Mammary epithelial cell (primary cell): ENCODE data around the gene VTI1B.
"Not testable (repeated sequence)": the region's sequence is repeated elsewhere in the genome, so short reads cannot be mapped to it uniquely, and the experiment has no call there.

ENCODE experiments used
- EZH2 ChIP-seq: IDR thresholded peaks from 2 replicates; pipeline ENCODE4 v1.6.1; 2012; ENCODE audit warnings: low read length, inconsistent platforms, borderline replicate concordance
- TF ChIP-seq, protein P1 (sequence below), 2 donors: IDR thresholded peaks in 1 of 2; conservative IDR thresholded peaks in 1 of 2; 2 replicates each; pipeline ENCODE4 v1.5.1; 2011 to 2012; ENCODE audit warnings: inconsistent platforms in 2 of 2, low read length in 2 of 2, mild to moderate bottlenecking in 2 of 2, control low read depth in 1 of 2, low read depth in 1 of 2; ENCODE audit not compliant: insufficient read depth in 1 of 2; ENCODE audit errors: extremely low read depth in 1 of 2

- TF ChIP-seq, protein P1, sequence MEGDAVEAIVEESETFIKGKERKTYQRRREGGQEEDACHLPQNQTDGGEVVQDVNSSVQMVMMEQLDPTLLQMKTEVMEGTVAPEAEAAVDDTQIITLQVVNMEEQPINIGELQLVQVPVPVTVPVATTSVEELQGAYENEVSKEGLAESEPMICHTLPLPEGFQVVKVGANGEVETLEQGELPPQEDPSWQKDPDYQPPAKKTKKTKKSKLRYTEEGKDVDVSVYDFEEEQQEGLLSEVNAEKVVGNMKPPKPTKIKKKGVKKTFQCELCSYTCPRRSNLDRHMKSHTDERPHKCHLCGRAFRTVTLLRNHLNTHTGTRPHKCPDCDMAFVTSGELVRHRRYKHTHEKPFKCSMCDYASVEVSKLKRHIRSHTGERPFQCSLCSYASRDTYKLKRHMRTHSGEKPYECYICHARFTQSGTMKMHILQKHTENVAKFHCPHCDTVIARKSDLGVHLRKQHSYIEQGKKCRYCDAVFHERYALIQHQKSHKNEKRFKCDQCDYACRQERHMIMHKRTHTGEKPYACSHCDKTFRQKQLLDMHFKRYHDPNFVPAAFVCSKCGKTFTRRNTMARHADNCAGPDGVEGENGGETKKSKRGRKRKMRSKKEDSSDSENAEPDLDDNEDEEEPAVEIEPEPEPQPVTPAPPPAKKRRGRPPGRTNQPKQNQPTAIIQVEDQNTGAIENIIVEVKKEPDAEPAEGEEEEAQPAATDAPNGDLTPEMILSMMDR (conservative IDR thresholded peaks at IDR 0.05 in 1 of 2, IDR thresholded peaks at IDR 0.05 in 1 of 2; ENCODE audit: extremely low read depth in 1 of 2, insufficient read depth in 1 of 2, low read depth in 1 of 2, low read length in 2 of 2), result not testable (repeated sequence)
- TF ChIP-seq EZH2, result not testable (repeated sequence)
These were observed 45.0 kb upstream of the VTI1B start for GRCh38 chr14:67719385-67719784.
